OCI-LY1 (cell line): ENCODE measurements around the gene CSH2.

Source experiments
- H2AFZ ChIP-seq: fragments of 200-600 bp; sonication (generic), shearing (Covaris generic); 2 replicates; pipeline ENCODE4 v1.6.0; 2014; ENCODE audit warnings: antibody characterized with exemption, mild to moderate bottlenecking, low read length
- H3F3A ChIP-seq: fragments of 200-600 bp; sonication (generic), shearing (Covaris generic); 2 replicates; pipeline ENCODE4 v1.6.0; 2014; ENCODE audit warnings: mild to moderate bottlenecking, antibody characterized with exemption, low read length, moderate library complexity; ENCODE audit not compliant: insufficient read depth
- H3K27ac ChIP-seq: fragments of 200-600 bp; sonication (generic); 2 replicates; pipeline ENCODE4 v1.5.1; 2014; ENCODE audit warnings: low read length, mixed run types, mild to moderate bottlenecking, low read depth; ENCODE audit not compliant: poor library complexity, severe bottlenecking
- H3K27me3 ChIP-seq: fragments of 200-600 bp; sonication (generic); 2 replicates; pipeline ENCODE4 v1.6.0; 2014; ENCODE audit warnings: antibody characterized with exemption, mild to moderate bottlenecking, low read length, moderate library complexity; ENCODE audit not compliant: insufficient read depth
- H3K36me3 ChIP-seq: fragments of 200-600 bp; sonication (generic); 2 replicates; pipeline ENCODE4 v1.6.1; 2014; ENCODE audit warnings: mild to moderate bottlenecking, antibody characterized with exemption, low read length, moderate library complexity, mixed read lengths; ENCODE audit not compliant: insufficient read depth
- H3K4me1 ChIP-seq: fragments of 200-600 bp; sonication (generic); 2 replicates; pipeline ENCODE4 v1.5.1; 2014; ENCODE audit warnings: mild to moderate bottlenecking, low read length, moderate library complexity; ENCODE audit not compliant: insufficient read depth, severe bottlenecking
- H3K4me2 ChIP-seq: fragments of 200-600 bp; sonication (generic), shearing (Covaris generic); 2 replicates; pipeline ENCODE4 v1.6.1; 2014; ENCODE audit warnings: low read length
- H3K4me3 ChIP-seq: fragments of 200-600 bp; sonication (generic); 2 replicates; pipeline ENCODE4 v1.5.1; 2014; ENCODE audit warnings: low read length, low read depth, mild to moderate bottlenecking, mixed read lengths; ENCODE audit not compliant: poor library complexity, severe bottlenecking
- H3K79me2 ChIP-seq: fragments of 200-600 bp; shearing (Covaris generic); 2 replicates; pipeline ENCODE4 v1.6.1; 2016; ENCODE audit warnings: mixed run types, low read length, mixed read lengths; ENCODE audit not compliant: insufficient read depth
- H3K9ac ChIP-seq: fragments of 200-600 bp; sonication (generic), shearing (Covaris generic); 2 replicates; pipeline ENCODE4 v1.6.1; 2014; ENCODE audit warnings: mild to moderate bottlenecking, low read length, mixed read lengths
- H3K9me2 ChIP-seq: fragments of 200-600 bp; sonication (generic), shearing (Covaris generic); 2 replicates; pipeline ENCODE4 v1.6.1; 2014; ENCODE audit warnings: low read depth, mild to moderate bottlenecking, low read length, mixed read lengths
- H3K9me3 ChIP-seq: fragments of 200-600 bp; shearing (Covaris generic); 2 replicates; pipeline ENCODE4 v1.6.1; 2014; ENCODE audit warnings: low read length, mixed read lengths
- H4K20me1 ChIP-seq: fragments of 200-600 bp; sonication (generic), shearing (Covaris generic); 2 replicates; pipeline ENCODE4 v1.6.0; 2016; ENCODE audit warnings: mild to moderate bottlenecking, low read length; ENCODE audit not compliant: insufficient read depth
- CTCF ChIP-seq: fragments of 200-600 bp; sonication (generic), shearing (Covaris generic); IDR thresholded peaks from 2 replicates; pipeline ENCODE4 v1.5.1; 2017; ENCODE audit warnings: mild to moderate bottlenecking, antibody characterized with exemption, low read length, moderate library complexity, mixed read lengths
- EZH2 ChIP-seq: fragments of 200-600 bp; sonication (generic), shearing (Covaris generic); IDR thresholded peaks from 2 replicates; pipeline ENCODE4 v1.8.0; 2017; ENCODE audit warnings: borderline replicate concordance, mixed run types, mild to moderate bottlenecking, antibody characterized with exemption, low read length, moderate library complexity, mixed read lengths

The CSH2 gene

GRCh38 chr17:63827801-63828221 lies 45.7 kb downstream of the CSH2 start:
- Histone ChIP-seq H3K36me3 (peaks cover 75% of the 10 kb centered on the region), H4K20me1 (no peaks in the 10 kb centered on the region)

GRCh38 chr17:63827002-63827800 lies 46.3 kb downstream of the CSH2 start, which contains the start of the genes FTSJ3 and PSMC5:
Gene FTSJ3 (minus strand): TSS chr17:63827663. CDS start chr17:63826902, 761 bp downstream.
Gene PSMC5 (plus strand): TSS chr17:63827431. CDS start chr17:63827491, 60 bp downstream.
- peaks cover 23% of the 10 kb centered on the region for H3K79me2 ChIP-seq
- no peaks in the 10 kb centered on the region for H4K20me1 ChIP-seq
- H3F3A ChIP-seq, result no peaks in the 10 kb centered on the region
- H3K4me1 ChIP-seq, result peaks cover 25% of the 10 kb centered on the region
- no peaks in the 10 kb centered on the region for H3K9me2 ChIP-seq
- peaks cover 75% of the 10 kb centered on the region for H3K36me3 ChIP-seq
- H3K9ac ChIP-seq, result peak within 1 kb of the TSS; percentile 96
- H3K4me3 ChIP-seq, result peak within 1 kb of the TSS; percentile 91
- H3K4me2 ChIP-seq, result peak within 1 kb of the TSS; percentile 94
- no peaks in the 10 kb centered on the region for H3K27me3 ChIP-seq
- no peaks in the 10 kb centered on the region for H3K9me3 ChIP-seq
- H2AFZ ChIP-seq, result no peak within 1 kb of the TSS
- H3K27ac ChIP-seq, result peak within 1 kb of the TSS; percentile 74
- TF ChIP-seq CTCF, result peak; percentile 65
- no peak for TF ChIP-seq EZH2

More at GRCh38 chr17:63827801-63828221, 45.7 kb downstream of the CSH2 start:
- Histone ChIP-seq H2AFZ (no peak overlapping the region), H3F3A (no peaks in the 10 kb centered on the region), H3K4me2 (peak overlapping the region; percentile 94), H3K27me3 (no peaks in the 10 kb centered on the region), H3K4me3 (peak overlapping the region; percentile 91), H3K27ac (peak overlapping the region; percentile 74), H3K9me3 (no peaks in the 10 kb centered on the region), H3K9me2 (no peaks in the 10 kb centered on the region), H3K79me2 (peaks cover 23% of the 10 kb centered on the region), H3K4me1 (peaks cover 24% of the 10 kb centered on the region), H3K9ac (peak overlapping the region; percentile 96)
- TF ChIP-seq EZH2, result no peak
- no peak for TF ChIP-seq CTCF

GRCh38 chr17:63826468-63827001 lies 46.9 kb downstream of the CSH2 start:
- peaks cover 75% of the 10 kb centered on the region for H3K36me3 ChIP-seq
- no peak overlapping the region for H2AFZ ChIP-seq
- peak overlapping the region; percentile 74 for H3K27ac ChIP-seq
- H3F3A ChIP-seq, result no peaks in the 10 kb centered on the region
- no peaks in the 10 kb centered on the region for H4K20me1 ChIP-seq
- H3K4me2 ChIP-seq, result peak overlapping the region; percentile 94
- peaks cover 23% of the 10 kb centered on the region for H3K79me2 ChIP-seq
- H3K4me3 ChIP-seq, result peak overlapping the region; percentile 91
- H3K9me2 ChIP-seq, result no peaks in the 10 kb centered on the region
- peaks cover 29% of the 10 kb centered on the region for H3K4me1 ChIP-seq
- TF ChIP-seq CTCF, result no peak
- no peak for TF ChIP-seq EZH2
- H3K9me3 ChIP-seq, result no peaks in the 10 kb centered on the region
- H3K27me3 ChIP-seq, result no peaks in the 10 kb centered on the region
- H3K9ac ChIP-seq, result peak overlapping the region; percentile 96
